Measurements from ENCODE around the gene CCDC14.

CCDC14 gene

GRCh38 chr3:123947482-123947881 lies 13.5 kb downstream of the CCDC14 start:
- Histone ChIP-seq H3K27me3 (ENCODE audit: insufficient read depth, poor library complexity, severe bottlenecking) (no peaks in the 10 kb centered on the region), H3K4me3 (replicated peaks; ENCODE audit: insufficient read depth, low read length) (no peak overlapping the region), H3K27ac (replicated peaks) (no peak overlapping the region)
- no peak for DNase-seq (ENCODE audit: low read depth in 1 of 2, low spot score in 1 of 2)
- TF ChIP-seq SPI1 (IDR thresholded peaks at IDR 0.05; ENCODE audit: borderline replicate concordance, low read depth) (no peak), CTCF (IDR thresholded peaks at IDR 0.05; ENCODE audit: insufficient read depth, low read length) (no peak), POLR2AphosphoS5 (IDR thresholded peaks at IDR 0.05; ENCODE audit: low read depth) (no peak), GABPA (IDR thresholded peaks at IDR 0.05; ENCODE audit: low read depth) (no peak), REST (IDR thresholded peaks at IDR 0.05; ENCODE audit: insufficient replicate concordance, low read depth) (no peak)

DNA sequence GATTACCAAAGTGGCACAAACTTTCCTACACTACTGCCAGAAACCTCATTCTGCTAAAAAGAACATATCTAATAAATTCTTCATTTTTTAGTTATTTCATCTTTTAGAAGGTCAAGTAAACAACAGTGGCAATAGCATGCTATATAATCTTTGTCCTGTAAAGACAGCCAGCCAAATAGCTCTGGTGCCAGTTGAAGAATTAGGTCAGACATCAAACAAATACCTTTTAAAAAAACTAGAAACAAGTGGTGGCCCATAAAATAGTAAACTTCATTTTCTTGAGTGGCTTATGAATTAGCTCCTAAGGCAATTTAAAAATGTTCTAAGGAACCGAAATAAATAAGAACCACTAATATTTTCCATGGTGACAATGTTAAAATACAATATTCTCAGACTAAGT lies 19.5 kb downstream of the CCDC14 start:
- H3K27ac ChIP-seq (replicated peaks): no peak overlapping the region
- no peak overlapping the region for H3K4me3 ChIP-seq (replicated peaks; ENCODE audit: insufficient read depth, low read length)
- H3K27me3 ChIP-seq (ENCODE audit: insufficient read depth, poor library complexity, severe bottlenecking): no peaks in the 10 kb centered on the region
- TF ChIP-seq GABPA (IDR thresholded peaks at IDR 0.05; ENCODE audit: low read depth) (no peak), CTCF (IDR thresholded peaks at IDR 0.05; ENCODE audit: insufficient read depth, low read length) (no peak), POLR2AphosphoS5 (IDR thresholded peaks at IDR 0.05; ENCODE audit: low read depth) (no peak), SPI1 (IDR thresholded peaks at IDR 0.05; ENCODE audit: borderline replicate concordance, low read depth) (no peak), REST (IDR thresholded peaks at IDR 0.05; ENCODE audit: insufficient replicate concordance, low read depth) (no peak)
- DNase-seq (ENCODE audit: low read depth in 1 of 2, low spot score in 1 of 2): no peak

DNA sequence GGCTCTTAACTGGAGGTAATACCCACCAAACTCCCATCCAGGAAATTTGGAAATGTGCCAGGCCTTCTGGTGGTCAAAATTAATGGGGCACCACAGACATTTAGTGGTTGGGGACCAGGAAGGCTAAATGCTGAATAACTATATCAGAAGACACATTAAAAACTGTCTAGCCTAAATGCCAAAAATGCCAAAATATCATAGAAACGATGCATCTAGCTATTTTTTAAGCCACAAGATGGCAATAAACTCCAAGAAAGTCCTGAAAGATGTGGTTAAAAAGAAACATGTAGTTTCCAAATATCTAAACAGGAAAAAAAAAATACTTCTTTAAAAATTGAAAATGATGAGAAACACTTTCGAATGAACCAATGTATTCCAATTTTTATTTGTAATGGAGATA lies 19.9 kb downstream of the CCDC14 start:
- no peaks in the 10 kb centered on the region for H3K27me3 ChIP-seq (ENCODE audit: insufficient read depth, poor library complexity, severe bottlenecking)
- no peak overlapping the region for H3K27ac ChIP-seq (replicated peaks)
- no peak for DNase-seq (ENCODE audit: low read depth in 1 of 2, low spot score in 1 of 2)
- H3K4me3 ChIP-seq (replicated peaks; ENCODE audit: insufficient read depth, low read length): no peak overlapping the region
- no peak for TF ChIP-seq POLR2AphosphoS5 (IDR thresholded peaks at IDR 0.05; ENCODE audit: low read depth)
- no peak for TF ChIP-seq CTCF (IDR thresholded peaks at IDR 0.05; ENCODE audit: insufficient read depth, low read length)
- TF ChIP-seq SPI1 (IDR thresholded peaks at IDR 0.05; ENCODE audit: borderline replicate concordance, low read depth): no peak
- TF ChIP-seq GABPA (IDR thresholded peaks at IDR 0.05; ENCODE audit: low read depth): no peak
- no peak for TF ChIP-seq REST (IDR thresholded peaks at IDR 0.05; ENCODE audit: insufficient replicate concordance, low read depth)
